H9 (cell line): ENCODE results near the gene ULK2. TPM values are rescaled to one million over a fixed set of nuclear protein-coding genes. Genes with fewer than 3 reads are reported as not detected.

ENCODE experiments used
- DNase-seq: peaks from one replicate; pipeline ENCODE4 v3.0.0-alpha.2; 2017
- H2AFZ ChIP-seq: one replicate; pipeline ENCODE4 v1.6.1; 2013; ENCODE audit warnings: mild to moderate bottlenecking, low read length, control low read depth, moderate library complexity
- H2AK5ac ChIP-seq: 2 replicates; pipeline ENCODE4 v1.6.1; 2013; ENCODE audit warnings: low read length, control low read depth, mixed read lengths; ENCODE audit not compliant: insufficient read length
- H2BK120ac ChIP-seq: one replicate; pipeline ENCODE4 v1.6.1; 2013; ENCODE audit warnings: low read depth, mild to moderate bottlenecking, low read length, control low read depth, inconsistent platforms; ENCODE audit not compliant: poor library complexity, severe bottlenecking
- H2BK12ac ChIP-seq: 2 replicates; pipeline ENCODE4 v1.6.1; 2013; ENCODE audit warnings: low read length, control low read depth, mixed read lengths, low read depth; ENCODE audit not compliant: insufficient read length
- H2BK15ac ChIP-seq: 2 replicates; pipeline ENCODE4 v1.6.1; 2013; ENCODE audit warnings: low read depth, low read length, control low read depth
- H2BK20ac ChIP-seq: one replicate; pipeline ENCODE4 v1.6.1; 2013; ENCODE audit warnings: low read depth, mild to moderate bottlenecking, low read length, control low read depth, inconsistent platforms; ENCODE audit not compliant: poor library complexity, severe bottlenecking
- H2BK5ac ChIP-seq: 2 replicates; pipeline ENCODE4 v1.6.1; 2013; ENCODE audit warnings: low read length, control low read depth, mixed read lengths; ENCODE audit not compliant: insufficient read length
- H3K14ac ChIP-seq: 2 replicates; pipeline ENCODE4 v1.6.1; 2013; ENCODE audit warnings: low read length, control low read depth; ENCODE audit not compliant: insufficient read depth
- H3K18ac ChIP-seq: 2 replicates; pipeline ENCODE4 v1.6.1; 2013; ENCODE audit warnings: low read depth, mild to moderate bottlenecking, mixed read lengths, low read length, control low read depth; ENCODE audit not compliant: insufficient read length
- H3K23ac ChIP-seq: 2 replicates; pipeline ENCODE4 v1.6.1; 2013; ENCODE audit warnings: low read length, control low read depth, mixed read lengths, low read depth; ENCODE audit not compliant: insufficient read length
- H3K23me2 ChIP-seq: 2 replicates; pipeline ENCODE4 v1.6.1; 2013; ENCODE audit warnings: low read depth, mild to moderate bottlenecking, mixed read lengths, low read length, control low read depth; ENCODE audit not compliant: insufficient read length, poor library complexity, severe bottlenecking
- H3K27ac ChIP-seq: 2 replicates; pipeline ENCODE4 v1.5.1; 2013; ENCODE audit warnings: low read length, control low read depth, mixed read lengths, low read depth; ENCODE audit not compliant: insufficient read length
- H3K27me3 ChIP-seq: 2 replicates; pipeline ENCODE4 v1.6.1; 2013; ENCODE audit warnings: low read length, control low read depth, inconsistent platforms; ENCODE audit not compliant: insufficient read depth
- H3K4ac ChIP-seq: 2 replicates; pipeline ENCODE4 v1.6.1; 2013; ENCODE audit warnings: low read depth, mild to moderate bottlenecking, control low read depth, inconsistent platforms, low read length, moderate library complexity
- H3K4me1 ChIP-seq: 2 replicates; pipeline ENCODE4 v1.6.1; 2013; ENCODE audit warnings: low read length, control low read depth, inconsistent platforms; ENCODE audit not compliant: insufficient read depth
- H3K4me2 ChIP-seq: 2 replicates; pipeline ENCODE4 v1.6.1; 2013; ENCODE audit warnings: low read length, control low read depth, mixed read lengths; ENCODE audit not compliant: insufficient read length, insufficient read depth
- H3K56ac ChIP-seq: 2 replicates; pipeline ENCODE4 v1.6.1; 2013; ENCODE audit warnings: low read depth, mild to moderate bottlenecking, mixed read lengths, low read length, control low read depth; ENCODE audit not compliant: insufficient read length
- H3K79me1 ChIP-seq: 2 replicates; pipeline ENCODE4 v1.6.1; 2013; ENCODE audit warnings: low read depth, mild to moderate bottlenecking, moderate library complexity, low read length, control low read depth, inconsistent platforms; ENCODE audit not compliant: insufficient read depth, poor library complexity, severe bottlenecking
- H3K79me2 ChIP-seq: 2 replicates; pipeline ENCODE4 v1.6.1; 2013; ENCODE audit warnings: low read length, control low read depth, inconsistent platforms; ENCODE audit not compliant: insufficient read depth
- H3K9ac ChIP-seq: 2 replicates; pipeline ENCODE4 v1.6.1; 2013; ENCODE audit warnings: low read length, control low read depth, mixed read lengths; ENCODE audit not compliant: insufficient read length; ENCODE audit errors: extremely low read depth
- H3K9me3 ChIP-seq: one replicate; pipeline ENCODE4 v1.6.1; 2013; ENCODE audit warnings: low read depth, low read length, inconsistent platforms; ENCODE audit not compliant: control insufficient read depth
- H3T11ph ChIP-seq: one replicate; pipeline ENCODE4 v1.6.1; 2013; ENCODE audit warnings: mild to moderate bottlenecking, low read length, control low read depth, inconsistent platforms
- H4K20me1 ChIP-seq: one replicate; pipeline ENCODE4 v1.6.1; 2013; ENCODE audit not compliant: control insufficient read depth, insufficient read length, insufficient read depth
- H4K5ac ChIP-seq: 2 replicates; pipeline ENCODE4 v1.6.1; 2013; ENCODE audit warnings: low read depth, mild to moderate bottlenecking, mixed read lengths, low read length, control low read depth; ENCODE audit not compliant: insufficient read length
- H4K8ac ChIP-seq: replicated peaks from 2 replicates; pipeline ENCODE4 v1.6.1; 2013; ENCODE audit warnings: low read length, control low read depth, mixed read lengths, low read depth; ENCODE audit not compliant: insufficient read length
- H4K91ac ChIP-seq: 2 replicates; pipeline ENCODE4 v1.6.1; 2013; ENCODE audit warnings: low read depth, mild to moderate bottlenecking, moderate library complexity, mixed read lengths, low read length, control low read depth; ENCODE audit not compliant: insufficient read length
- H3K27ac Mint-ChIP-seq, 3 experiments: 2 replicates in 2 of 3; 3 replicates in 1 of 3; pipeline ENCODE4 v1.8.0; 2020 to 2021; ENCODE audit warnings: mixed read lengths in 3 of 3, mild to moderate bottlenecking in 1 of 3, moderate library complexity in 1 of 3
- H3K27me3 Mint-ChIP-seq: 2 replicates; pipeline ENCODE4 v1.8.0; 2021; ENCODE audit warnings: low read depth, mild to moderate bottlenecking, moderate library complexity, mixed read lengths
- H3K36me3 Mint-ChIP-seq, 3 experiments: 2 replicates in 2 of 3; 3 replicates in 1 of 3; pipeline ENCODE4 v1.8.0; 2020 to 2021; ENCODE audit warnings: low read depth in 3 of 3, mixed read lengths in 3 of 3; ENCODE audit not compliant: insufficient read depth in 1 of 3
- H3K4me1 Mint-ChIP-seq, 2 experiments: 2 replicates each; pipeline ENCODE4 v1.8.0; 2020; ENCODE audit warnings: mixed read lengths in 2 of 2
- H3K4me3 Mint-ChIP-seq, 2 experiments: 2 replicates in 1 of 2; 3 replicates in 1 of 2; pipeline ENCODE4 v1.8.0; 2020 to 2021; ENCODE audit warnings: mild to moderate bottlenecking in 2 of 2, mixed read lengths in 2 of 2, moderate library complexity in 1 of 2
- H3K9me3 Mint-ChIP-seq, 2 experiments: 2 replicates in 1 of 2; 3 replicates in 1 of 2; pipeline ENCODE4 v1.8.0; 2020; ENCODE audit warnings: mild to moderate bottlenecking in 2 of 2, mixed read lengths in 2 of 2, moderate library complexity in 1 of 2
- CTCF ChIP-seq: fragments of 200-600 bp; sonication (generic); conservative IDR thresholded peaks from 3 replicates; pipeline ENCODE4 v1.8.0; 2021; ENCODE audit warnings: antibody characterized with exemption, mild to moderate bottlenecking
- WGBS: extraction: QIAGEN DNeasy Blood & Tissue Kit; methylation state at CpG from one replicate; pipeline ENCODE4 v1.1.7; 2013; ENCODE audit warnings: missing lambda C conversion rate, low lambda C conversion rate, mixed read lengths; ENCODE audit not compliant: insufficient read length; ENCODE audit errors: extremely low coverage; 5-methylcytosine and 5-hydroxymethylcytosine counted together
- total RNA-seq: library from RNA; stranded (reverse); gene quantifications from 2 replicates; pipeline ENCODE4 v1.2.1, GENCODE V29; 2021

ULK2 gene
- total RNA-seq, 1 experiment from 2014 or later = 11.5 TPM

- Histone ChIP-seq H3K23ac (no peak overlapping the region), H2BK5ac (no peak overlapping the region), H3K9me3 (no peaks in the 10 kb centered on the region), H3K23me2 (peaks cover 7% of the 10 kb centered on the region), H3K9ac (no peak overlapping the region), H2BK20ac (no peak overlapping the region), H3K27ac (no peak overlapping the region), H3K14ac (peak overlapping the region; percentile 62; the same call in 1 of the 2 replicates), H4K5ac (no peak overlapping the region), H3K4me2 (peak overlapping the region; percentile 58), H3K79me2 (no peaks in the 10 kb centered on the region), H2BK12ac (no peak overlapping the region), H3K79me1 (no peaks in the 10 kb centered on the region), H3K18ac (peak overlapping the region; percentile 65), H2AFZ (no peak overlapping the region), H3K27me3 (no peaks in the 10 kb centered on the region; the same call in 1 of the 2 replicates), H2AK5ac (no peak overlapping the region), H3K4me1 (no peaks in the 10 kb centered on the region), H2BK15ac (no peak overlapping the region), H2BK120ac (no peak overlapping the region), H3K56ac (no peak overlapping the region), H3K4ac (no peak overlapping the region), H4K91ac (no peak overlapping the region), H3T11ph (no peak overlapping the region), H4K8ac (no peak overlapping the region), H4K20me1 (no peaks in the 10 kb centered on the region)
- peaks cover 17% of the 10 kb centered on the region for H3K27me3 Mint-ChIP-seq
- peak overlapping the region in 1 of 3 experiments; percentile 88; a peak in 1 of 7 replicates for H3K27ac Mint-ChIP-seq
- no peak for TF ChIP-seq CTCF
- WGBS = no CpG with 5 or more reads among the region's 26 CpGs
- H3K4me1 Mint-ChIP-seq = peaks cover 19 to 25% of the 10 kb centered on the region in 2 experiments
- no peak for DNase-seq
- peak overlapping the region; percentile 67 to 71; a peak in 4 of 5 replicates for H3K4me3 Mint-ChIP-seq
- peaks cover 0 to 3% of the 10 kb centered on the region in 2 experiments; a peak in 1 of 5 replicates for H3K9me3 Mint-ChIP-seq
- H3K36me3 Mint-ChIP-seq = no peaks in the 10 kb centered on the region; a peak in 1 of 7 replicates
These were observed 123.2 kb downstream of the ULK2 start for GRCh38 chr17:19744492-19744891.
